ENCODE measurements around the gene PSMG2. TPM values are rescaled to one million over a fixed set of nuclear protein-coding genes. Genes with fewer than 3 reads are reported as not detected.

PSMG2 gene
- total and polyA plus RNA-seq, 8 donors = 27.0 to 50.0 (median 39.3) TPM

- H3K36me3 ChIP-seq = no peaks in the 10 kb centered on the region
- FAIRE-seq (no peak), ATAC-seq (no peak), DNase-seq (no peak)
- TF ChIP-seq CTCF (IDR thresholded peaks at IDR 0.05) = no peak
- no peaks in the 10 kb centered on the region for H3K9me3 ChIP-seq
- no peak overlapping the region for H3K27ac ChIP-seq
- no peak overlapping the region for H3K4me3 ChIP-seq
- H3K27me3 ChIP-seq = no peaks in the 10 kb centered on the region
- intact Hi-C loops (cut with DNase I) = no loop called here
- no peaks in the 10 kb centered on the region for H3K4me1 ChIP-seq
- 69 to 76% methylated on average over 3 of the region's 3 CpGs for WGBS, 2 donors
Measured at GRCh38 chr18:12768625-12769024, 65.8 kb downstream of the PSMG2 start.

- Histone ChIP-seq H3K4me3 (no peak overlapping the region), H3K4me1 (no peaks in the 10 kb centered on the region), H3K9me3 (no peaks in the 10 kb centered on the region), H3K27ac (no peak overlapping the region), H3K36me3 (no peaks in the 10 kb centered on the region), H3K27me3 (no peaks in the 10 kb centered on the region)
- TF ChIP-seq CTCF (IDR thresholded peaks at IDR 0.05) = no peak
- DNase-seq (no peak), ATAC-seq (no peak), FAIRE-seq (no peak)
- intact Hi-C loops (cut with DNase I) = no loop called here
- 69 to 83% methylated on average over 3 of the region's 3 CpGs for WGBS, 2 donors
Measured at GRCh38 chr18:12769136-12769535, 66.3 kb downstream of the PSMG2 start.

- ATAC-seq (no peak), FAIRE-seq (no peak), DNase-seq (no peak)
- Histone ChIP-seq H3K9me3 (no peaks in the 10 kb centered on the region), H3K4me1 (no peaks in the 10 kb centered on the region), H3K36me3 (no peaks in the 10 kb centered on the region), H3K27ac (no peak overlapping the region), H3K4me3 (no peak overlapping the region), H3K27me3 (no peaks in the 10 kb centered on the region)
- 68 to 76% methylated on average over 4 of the region's 4 CpGs for WGBS, 2 donors
- no peak for TF ChIP-seq CTCF (IDR thresholded peaks at IDR 0.05)
- intact Hi-C loops (cut with DNase I) = loop anchor here in 1 of 3 donors (10.0 kb wide), 1 partner anchor 65 kb away; no protein-coding TSS in a partner anchor
Measured at GRCh38 chr18:12769644-12770440, 67.0 kb downstream of the PSMG2 start.

- no peak for FAIRE-seq
- WGBS, 2 donors = 77 to 80% methylated on average over 15 of the region's 15 CpGs
- ATAC-seq = no peak
Measured at GRCh38 chr18:12770469-12771219, 67.8 kb downstream of the PSMG2 start.

More at GRCh38 chr18:12770469-12771219, 67.8 kb downstream of the PSMG2 start:
- Histone ChIP-seq H3K27ac (no peak overlapping the region), H3K36me3 (no peaks in the 10 kb centered on the region), H3K4me3 (no peak overlapping the region), H3K4me1 (no peaks in the 10 kb centered on the region), H3K27me3 (no peaks in the 10 kb centered on the region), H3K9me3 (no peaks in the 10 kb centered on the region)
- DNase-seq = no peak
- intact Hi-C loops (cut with DNase I) = loop anchor here in 1 of 3 donors (10.0 kb wide), 1 partner anchor 64 kb away; no protein-coding TSS in a partner anchor
- no peak for TF ChIP-seq CTCF (IDR thresholded peaks at IDR 0.05)
